HL-60/S4 treated with phorbol 12-myristate 13-acetate at 8.2 ng/mL for 4 days and 3 days (cell line): ENCODE results near the gene MFSD2A.
"Not testable (repeated sequence)": the region's sequence is repeated elsewhere in the genome, so short reads cannot be mapped to it uniquely, and the experiment has no call there.

Experiments
- in situ Hi-C: fragments of 300-500 bp; cut with MboI; formaldehyde crosslinking; loops from 2 replicates; pipeline ENCODE4 v1.15.0; 2022; ENCODE audit warnings: low sequenced_read_pairs

Gene MFSD2A

GRCh38 chr1:39940253-39940652 is 14.7 kb upstream of the MFSD2A start:
- in situ Hi-C loops, result no loop called here

- in situ Hi-C loops, result no loop called here
These were observed 13.7 kb upstream of the MFSD2A start for GRCh38 chr1:39940980-39941871.

- in situ Hi-C loops, result no loop called here
These were observed 11.3 kb upstream of the MFSD2A start for GRCh38 chr1:39943471-39944290.

- in situ Hi-C loops, result no loop called here
These were observed 10.4 kb upstream of the MFSD2A start for GRCh38 chr1:39944410-39945112.

- in situ Hi-C loops, result no loop called here
These were observed 8.7 kb upstream of the MFSD2A start for GRCh38 chr1:39946216-39946615.

- in situ Hi-C loops, result no loop called here
These were observed 7.7 kb upstream of the MFSD2A start for GRCh38 chr1:39947260-39947659.

- in situ Hi-C loops, result no loop called here
These were observed 5.1 kb upstream of the MFSD2A start for GRCh38 chr1:39949891-39950290.

- in situ Hi-C loops, result no loop called here
These were observed 3.0 kb upstream of the MFSD2A start for GRCh38 chr1:39951926-39952325.

- in situ Hi-C loops, result no loop called here
These were observed 2.4 kb upstream of the MFSD2A start for GRCh38 chr1:39952359-39953110.

- in situ Hi-C loops, result no loop called here
These were observed 548 bp upstream of the MFSD2A start for GRCh38 chr1:39954324-39954869.

GRCh38 chr1:39955547-39956539 is 898 bp downstream of the MFSD2A start:
- in situ Hi-C loops, result no loop called here

GRCh38 chr1:39957299-39958015 is 2.5 kb downstream of the MFSD2A start:
- in situ Hi-C loops, result no loop called here

GRCh38 chr1:39958403-39959200 is 3.7 kb downstream of the MFSD2A start:
- in situ Hi-C loops, result no loop called here

GRCh38 chr1:39959651-39960333 is 4.8 kb downstream of the MFSD2A start:
- in situ Hi-C loops, result no loop called here

GRCh38 chr1:39960431-39960958 is 5.5 kb downstream of the MFSD2A start:
- in situ Hi-C loops, result no loop called here

- in situ Hi-C loops, result no loop called here
These were observed 7.5 kb downstream of the MFSD2A start for GRCh38 chr1:39962450-39962825.

- in situ Hi-C loops, result not testable (repeated sequence)
These were observed 8.0 kb downstream of the MFSD2A start for GRCh38 chr1:39962964-39963363.
